GM18517 (cell line): ENCODE measurements around the gene SPTLC3.

ENCODE experiments used
- ATAC-seq: cut with Tn5 transposase; IDR thresholded peaks from one replicate; pipeline ENCODE4 v1.9.1; 2021; ENCODE audit warnings: mild to moderate bottlenecking, moderate library complexity; ENCODE audit not compliant: unreplicated experiment

SPTLC3 gene

GRCh38 chr20:13130061-13130706 is 121.4 kb downstream of the SPTLC3 start:
- no peak for ATAC-seq

- ATAC-seq = no peak
Measured at GRCh38 chr20:13130707-13131103, 121.9 kb downstream of the SPTLC3 start.

GRCh38 chr20:13131688-13132087 is 122.9 kb downstream of the SPTLC3 start:
- no peak for ATAC-seq

DNA sequence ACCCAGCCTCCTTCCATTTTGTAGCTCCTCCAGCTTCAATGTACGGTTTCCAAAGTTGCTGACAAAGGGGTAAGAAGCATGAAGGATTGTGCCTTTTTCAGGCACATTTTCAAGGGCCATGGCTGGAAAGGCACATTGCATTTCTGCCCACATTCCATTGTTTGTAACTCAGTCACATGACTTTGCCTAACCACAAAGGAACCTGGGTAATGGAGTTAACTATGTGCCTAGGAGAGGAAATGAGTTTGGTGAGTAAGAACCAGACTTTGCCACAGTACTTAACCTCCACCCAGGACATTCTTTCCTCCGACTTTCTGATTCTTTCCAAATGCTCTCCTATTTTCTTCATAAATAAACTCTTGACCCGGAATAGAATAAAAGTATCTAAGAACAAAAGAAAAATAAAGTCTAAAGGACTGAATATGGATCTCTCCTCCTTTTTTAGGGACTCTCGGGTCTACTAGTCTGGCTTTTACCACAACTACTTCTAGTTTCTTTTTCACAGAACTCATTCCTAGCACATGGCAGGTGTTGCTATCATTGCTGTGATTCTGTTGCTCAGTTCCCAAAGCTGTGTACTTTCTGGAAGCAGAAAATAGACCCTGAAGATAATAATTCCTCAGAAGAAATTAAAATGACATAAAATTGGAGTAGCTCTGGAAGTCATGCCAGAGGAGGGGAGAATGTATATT is 130.8 kb downstream of the SPTLC3 start:
- no peak for ATAC-seq

- no peak for ATAC-seq
Measured at GRCh38 chr20:13140201-13140600, 131.4 kb downstream of the SPTLC3 start.

DNA sequence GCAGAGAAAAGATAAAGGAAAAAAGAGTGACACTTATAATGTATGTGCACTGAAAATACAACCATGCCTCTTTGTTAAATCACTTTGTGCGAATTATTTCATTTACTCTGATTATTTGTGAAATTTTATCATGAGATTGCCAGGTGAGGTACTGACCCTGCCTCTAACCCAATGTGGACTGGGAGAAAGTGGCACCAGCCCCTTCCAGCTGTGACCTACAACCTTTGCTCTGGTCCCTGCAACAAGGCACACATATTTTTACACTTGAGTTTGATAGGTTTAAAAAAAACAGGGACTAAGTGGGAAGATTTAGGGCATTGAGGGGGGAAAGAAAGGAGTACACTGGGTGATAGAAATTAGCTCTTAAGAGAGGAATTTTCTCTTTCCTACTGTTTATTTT is 132.0 kb downstream of the SPTLC3 start:
- no peak for ATAC-seq

DNA sequence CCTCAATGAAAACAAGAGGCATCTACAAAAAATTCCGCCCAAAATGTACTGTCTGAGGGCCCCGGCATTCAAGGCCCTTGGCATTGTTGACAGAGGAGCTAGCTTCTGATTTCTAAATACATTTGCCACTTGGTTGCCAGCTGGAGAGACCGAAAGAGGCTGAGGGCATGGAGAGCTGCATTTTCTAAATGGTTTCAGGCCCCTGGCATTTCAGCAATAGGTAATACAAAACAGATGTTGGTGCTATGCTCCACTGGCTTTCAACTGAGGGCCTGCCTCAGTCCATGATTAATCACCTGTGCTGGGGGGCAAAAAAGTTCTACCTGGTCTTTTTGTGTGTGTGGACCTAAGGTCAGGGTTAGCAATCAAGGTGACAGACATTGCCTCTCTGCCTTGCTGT is 132.8 kb downstream of the SPTLC3 start:
- no peak for ATAC-seq

- no peak for ATAC-seq
Measured at GRCh38 chr20:13142143-13142542, 133.4 kb downstream of the SPTLC3 start.

GRCh38 chr20:13147071-13147963 is 138.5 kb downstream of the SPTLC3 start:
- no peak for ATAC-seq

DNA sequence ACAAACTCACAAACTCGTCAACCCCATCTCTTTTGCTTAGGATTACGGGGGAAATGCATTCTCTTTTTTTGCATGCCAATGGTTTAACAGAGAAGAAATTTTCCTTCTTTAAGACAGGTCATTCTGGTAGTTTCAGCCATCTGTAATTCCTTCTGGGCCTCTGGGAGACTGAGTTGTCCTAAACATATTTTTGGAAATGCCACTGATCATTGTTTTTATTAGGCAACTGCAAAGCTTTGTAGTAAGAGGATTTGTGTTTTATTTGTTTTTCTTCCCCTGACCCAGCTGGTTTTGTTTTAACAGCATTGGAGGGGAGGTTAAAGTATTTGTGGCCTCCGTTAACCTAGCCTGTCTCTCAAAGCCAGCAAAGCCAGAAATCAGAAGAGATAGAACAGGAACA is 139.2 kb downstream of the SPTLC3 start:
- ATAC-seq = no peak

DNA sequence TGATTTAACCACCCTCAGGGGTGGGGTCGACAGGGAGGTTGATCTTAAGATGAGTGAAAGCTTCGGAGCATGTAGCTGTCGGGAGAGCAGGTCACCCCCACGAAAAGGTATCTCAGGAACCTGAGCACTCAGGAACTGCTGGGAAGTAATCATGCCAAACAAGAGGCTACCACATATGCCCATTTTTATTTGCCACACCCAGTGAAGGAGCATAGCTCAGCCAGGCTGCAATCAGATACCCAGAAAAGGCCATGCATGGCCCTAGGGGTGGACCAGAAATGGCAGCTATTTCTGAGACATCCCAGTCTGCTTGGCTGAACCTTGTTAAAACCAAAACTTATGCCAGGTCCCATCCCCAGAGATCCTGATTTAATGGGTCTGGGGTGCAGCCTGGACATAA is 139.6 kb downstream of the SPTLC3 start:
- no peak for ATAC-seq

DNA sequence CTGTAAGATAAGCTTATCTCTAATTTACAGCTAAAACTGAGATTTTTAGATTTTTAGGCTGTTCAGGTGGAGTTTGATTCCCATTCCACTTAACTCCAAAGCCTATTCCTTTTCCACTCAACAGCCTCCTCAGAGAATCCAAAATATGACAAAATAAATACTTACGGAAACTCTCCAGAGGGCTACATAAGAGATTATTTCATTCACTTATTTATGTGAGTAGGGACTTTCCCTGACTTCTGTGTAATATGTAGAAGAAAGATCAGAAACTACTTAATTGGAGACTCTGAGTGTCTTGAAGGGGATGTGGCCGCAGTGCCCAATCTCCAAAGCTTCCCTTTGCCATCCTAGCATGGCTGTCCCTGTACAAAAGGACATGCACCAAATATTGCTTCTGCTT is 140.2 kb downstream of the SPTLC3 start:
- no peak for ATAC-seq

DNA sequence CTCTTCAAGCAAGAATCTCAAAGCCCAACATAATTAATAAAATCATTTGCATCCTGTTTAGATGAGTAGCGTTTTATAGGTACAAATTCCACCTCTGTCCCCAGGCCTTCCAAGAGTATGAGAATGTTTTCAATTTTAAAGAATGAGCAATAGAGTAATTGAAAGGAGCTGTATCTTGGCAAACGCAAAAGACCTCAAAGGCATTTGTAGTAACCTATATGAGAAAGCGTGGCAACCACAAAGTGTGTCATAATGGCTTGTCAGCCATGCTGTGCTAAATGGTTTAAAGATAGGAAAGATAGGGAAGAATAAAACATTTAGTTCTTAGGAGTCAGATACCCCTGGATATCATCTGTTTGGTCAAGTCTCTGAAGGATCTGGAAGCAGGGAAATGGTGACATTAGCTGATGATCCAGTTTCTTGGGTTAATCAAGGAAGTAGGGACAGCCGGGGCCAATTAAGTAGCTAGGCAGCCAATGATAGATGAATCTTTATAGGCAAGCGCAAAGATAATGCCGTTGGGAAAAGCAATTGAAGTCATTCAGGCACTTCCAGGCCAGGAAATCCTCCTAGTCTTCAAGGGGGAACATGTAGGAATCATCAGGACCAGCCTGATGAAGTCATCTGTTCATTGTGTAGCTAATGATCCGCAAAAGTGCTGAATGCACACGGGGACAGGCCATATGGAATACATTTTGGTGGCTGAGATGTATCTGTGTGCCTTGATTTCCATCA is 140.8 kb downstream of the SPTLC3 start:
- no peak for ATAC-seq

- no peak for ATAC-seq
Measured at GRCh38 chr20:13158369-13158768, 149.6 kb downstream of the SPTLC3 start.

GRCh38 chr20:13159889-13160288 is 151.1 kb downstream of the SPTLC3 start:
- ATAC-seq = no peak

DNA sequence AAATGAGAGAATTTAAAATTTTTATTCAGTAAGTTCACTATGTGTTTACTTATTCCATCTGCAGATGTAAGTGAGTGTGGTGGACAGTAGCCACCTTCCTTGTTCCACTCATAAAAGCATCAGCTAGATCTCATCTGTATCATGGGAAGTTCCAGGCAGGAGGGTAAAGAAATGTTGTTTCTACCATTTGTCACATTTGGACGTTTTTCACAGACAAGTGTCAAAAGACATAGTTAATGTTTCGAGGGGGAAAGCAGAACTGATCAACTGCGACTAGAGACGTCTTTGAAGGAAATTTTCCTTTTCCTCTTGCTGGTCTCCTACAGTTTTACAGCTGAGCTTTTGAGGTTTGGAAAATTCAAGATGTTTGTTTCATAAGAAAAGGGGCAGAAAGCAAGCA is 156.4 kb downstream of the SPTLC3 start:
- ATAC-seq = no peak

DNA sequence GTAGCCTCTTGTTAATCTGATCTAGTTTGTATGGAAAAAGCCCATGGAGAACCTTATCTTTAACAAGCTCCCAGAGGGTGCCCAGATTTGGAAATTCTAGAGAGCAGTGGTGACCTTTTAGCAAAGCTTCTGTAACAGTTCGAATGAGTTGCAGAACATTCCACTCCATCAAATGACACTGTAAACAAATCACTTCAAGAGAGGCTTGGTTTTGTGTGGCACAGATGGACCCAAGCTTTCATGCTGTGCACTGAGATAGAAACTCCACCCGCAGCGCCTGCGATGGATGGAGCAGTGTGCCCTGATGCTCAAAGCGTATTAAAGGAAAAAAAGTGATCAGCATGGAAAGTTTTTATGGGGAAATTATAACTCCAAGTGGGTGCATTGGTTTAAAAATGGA is 157.2 kb downstream of the SPTLC3 start:
- no peak for ATAC-seq

DNA sequence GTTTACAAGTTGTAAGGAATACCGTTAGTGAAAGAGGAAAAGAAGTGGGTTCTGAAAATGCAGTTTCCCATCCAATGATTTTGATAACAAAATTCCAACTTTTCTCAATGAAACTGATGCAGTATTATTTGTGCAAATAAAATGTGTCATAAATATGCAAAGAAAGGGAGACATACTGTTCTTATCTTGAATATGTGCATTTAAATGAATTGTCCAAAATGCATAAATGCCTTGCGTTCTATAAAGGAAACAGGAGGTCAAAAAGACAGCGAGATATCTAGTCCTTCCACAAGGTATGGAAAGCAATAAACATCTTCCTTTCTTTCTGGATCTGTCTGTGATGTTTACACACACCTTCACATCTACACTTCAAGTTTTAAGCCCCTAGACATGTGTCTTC is 157.7 kb downstream of the SPTLC3 start:
- no peak for ATAC-seq

DNA sequence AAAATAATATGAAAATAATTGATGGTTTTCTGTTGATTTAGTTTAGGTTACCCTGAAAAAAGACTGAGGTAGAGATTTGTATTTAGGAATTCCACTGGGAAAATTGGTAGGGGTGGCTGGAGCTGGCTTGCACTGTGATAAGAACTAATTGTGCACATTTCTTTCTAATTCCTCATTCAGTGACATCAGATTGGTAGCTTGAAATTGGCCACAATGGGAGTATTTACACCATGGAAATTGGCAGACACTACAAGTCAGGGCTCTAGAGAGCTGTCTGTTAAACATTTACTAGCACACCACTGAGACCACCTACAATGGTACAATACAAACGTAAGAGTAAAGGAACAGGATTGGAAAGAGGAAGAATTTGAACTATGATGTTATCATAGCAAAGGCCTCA is 160.3 kb downstream of the SPTLC3 start:
- ATAC-seq = no peak

DNA sequence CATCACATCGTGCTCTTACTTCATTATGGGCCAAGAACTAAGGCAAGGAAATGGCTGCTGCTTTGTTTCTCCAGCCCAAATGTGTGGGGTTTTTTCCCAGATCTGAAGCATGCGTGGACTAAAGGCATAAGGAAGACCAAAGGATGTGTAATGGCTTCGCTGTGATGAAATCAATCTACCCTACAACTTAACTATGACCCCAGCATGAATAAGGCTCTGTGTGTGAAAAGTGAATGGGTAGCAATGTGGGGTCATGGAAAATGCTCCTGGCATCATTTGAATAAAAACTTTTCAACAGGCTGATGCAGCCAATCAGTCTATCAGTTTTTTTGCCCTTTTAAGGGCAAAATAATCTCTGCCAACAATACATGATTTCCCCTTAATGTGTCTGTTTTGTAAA is 162.0 kb downstream of the SPTLC3 start:
- no peak for ATAC-seq

- ATAC-seq = no peak
Measured at GRCh38 chr20:13173201-13173600, 164.4 kb downstream of the SPTLC3 start.
